Activated CD8-positive, alpha-beta memory T cell treated with anti-CD3 and anti-CD28 coated beads for 24 hours (primary cell): ENCODE results near the gene SLF2.
"Not testable (repeated sequence)": the region's sequence is repeated elsewhere in the genome, so short reads cannot be mapped to it uniquely, and the experiment has no call there.

Experiments used
- DNase-seq: peaks from one replicate; pipeline ENCODE4 v3.0.0-alpha.2; 2020

The SLF2 gene

DNA sequence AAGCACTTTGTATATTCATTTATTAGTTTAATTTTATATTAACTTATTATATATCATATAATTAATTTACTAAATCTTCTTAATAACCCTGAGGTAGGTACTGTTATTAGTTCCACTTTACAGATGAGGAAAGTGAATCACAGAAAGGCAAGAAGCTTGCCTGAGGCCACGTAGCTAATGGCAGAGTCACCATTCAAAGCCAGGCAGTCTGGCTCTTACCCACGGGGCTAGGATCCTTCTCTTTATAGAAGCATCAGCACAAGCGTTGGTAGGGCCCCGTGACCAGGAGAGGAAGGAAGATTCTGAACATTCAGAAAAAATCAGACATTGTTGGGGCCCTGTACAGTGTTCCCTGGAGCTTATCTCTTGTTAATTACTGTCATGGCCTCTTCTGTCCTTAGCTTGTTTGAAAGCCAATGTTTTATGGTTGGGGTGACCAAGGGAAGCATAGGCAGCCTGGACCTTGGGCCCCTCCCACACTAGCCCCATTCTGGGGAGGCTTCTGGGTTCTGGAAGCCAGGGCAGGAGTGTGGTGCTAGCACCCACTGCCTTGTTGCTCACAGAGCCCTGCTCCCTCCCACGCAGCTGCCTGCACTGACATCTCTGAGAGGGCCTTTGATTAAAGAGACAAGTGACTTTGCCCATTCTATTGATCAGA lies 31.1 kb upstream of the SLF2 start:
- DNase-seq = no peak

DNA sequence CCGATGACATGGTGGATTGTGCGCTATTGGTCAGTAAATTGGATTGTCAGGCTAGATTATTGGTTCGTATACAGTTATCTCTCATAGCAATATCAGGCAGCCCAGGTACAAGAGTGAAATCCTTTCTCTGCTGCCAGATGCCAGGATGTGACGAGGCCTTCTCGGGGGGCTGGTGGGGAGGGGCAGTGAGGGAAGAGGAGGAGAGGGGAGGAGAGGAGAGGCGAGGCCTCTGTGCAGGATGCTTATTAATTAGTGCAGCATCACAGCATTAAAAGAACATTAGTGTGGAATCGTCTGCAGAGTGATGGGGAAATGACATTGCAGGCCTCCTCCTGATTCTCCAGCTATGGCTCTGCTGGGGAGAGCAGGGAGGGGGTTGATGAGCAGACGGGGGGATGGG lies 30.5 kb upstream of the SLF2 start:
- DNase-seq = no peak

DNA sequence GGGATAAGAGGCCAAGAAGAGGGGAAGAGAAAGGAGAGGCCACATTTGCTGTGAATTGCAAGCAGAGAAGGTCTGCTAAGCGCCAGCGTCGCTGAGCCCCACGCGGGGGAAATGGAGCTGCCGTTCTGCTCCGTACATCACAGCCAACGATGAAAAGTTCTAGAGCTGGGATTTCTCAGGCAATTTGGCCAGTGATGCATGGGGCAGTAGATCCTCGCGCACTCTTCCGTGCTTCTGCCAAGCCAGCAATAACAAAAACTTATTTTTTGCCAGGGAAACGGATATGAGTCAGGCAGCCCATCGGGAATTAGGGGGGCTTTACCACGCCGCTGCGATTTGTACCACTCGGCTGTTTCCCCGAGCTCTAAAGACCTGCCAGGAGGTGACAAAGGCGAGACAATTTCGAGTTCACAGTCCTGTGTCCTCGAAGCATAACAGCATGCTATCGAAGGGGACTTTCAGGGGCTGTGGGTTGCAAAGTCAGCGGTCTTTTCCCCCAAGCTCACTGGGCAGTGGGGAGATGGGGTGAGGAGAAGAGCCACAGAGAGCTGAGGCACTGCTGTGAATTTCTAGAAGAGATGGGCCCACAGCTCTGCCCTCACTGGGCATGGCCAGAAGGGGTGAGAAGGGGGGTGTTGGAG lies 30.0 kb upstream of the SLF2 start:
- no peak for DNase-seq

DNA sequence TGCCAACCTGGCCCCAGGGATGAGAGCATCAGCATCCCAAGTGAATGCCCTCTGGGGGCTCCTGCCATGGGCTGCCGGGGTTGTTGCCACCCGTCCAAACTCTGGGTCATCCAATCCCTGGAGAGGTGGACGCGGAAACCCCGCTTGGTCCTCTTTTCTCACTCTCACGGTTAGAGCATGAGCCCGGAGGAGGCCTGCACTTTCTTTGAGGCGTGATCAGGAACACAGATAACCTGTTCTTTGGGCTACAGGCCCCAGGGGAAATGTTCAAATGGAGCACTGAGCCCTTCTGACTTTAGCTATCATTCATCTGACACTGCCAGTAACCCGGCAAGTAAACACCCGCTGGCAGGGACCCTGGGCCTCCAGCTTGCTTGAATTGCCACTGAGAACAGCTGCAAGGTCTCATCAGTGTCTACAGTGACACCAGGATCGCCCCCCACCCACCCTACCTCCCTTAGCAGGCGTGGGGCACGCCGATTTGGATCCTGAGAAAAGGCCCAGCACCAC lies 29.4 kb upstream of the SLF2 start:
- no peak for DNase-seq

DNA sequence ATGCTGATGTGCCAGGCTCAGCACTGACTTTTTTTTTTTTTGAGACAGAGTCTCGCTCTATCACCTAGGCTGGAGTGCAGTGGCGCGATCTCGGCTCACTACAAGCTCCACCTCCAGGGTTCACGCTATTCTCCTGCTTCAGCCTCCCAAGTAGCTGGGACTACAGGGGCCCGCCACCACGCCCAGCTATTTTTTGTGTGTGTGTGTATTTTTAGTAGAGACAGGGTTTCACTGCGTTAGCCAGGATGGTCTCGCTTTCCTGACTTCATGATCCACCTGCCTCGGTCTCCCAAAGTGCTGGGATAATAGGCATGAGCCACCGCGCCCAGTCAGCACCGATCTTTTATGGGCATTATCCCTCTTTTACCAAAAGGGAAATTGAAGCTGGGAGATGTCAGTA lies 27.2 kb upstream of the SLF2 start:
- not testable (repeated sequence) for DNase-seq

DNA sequence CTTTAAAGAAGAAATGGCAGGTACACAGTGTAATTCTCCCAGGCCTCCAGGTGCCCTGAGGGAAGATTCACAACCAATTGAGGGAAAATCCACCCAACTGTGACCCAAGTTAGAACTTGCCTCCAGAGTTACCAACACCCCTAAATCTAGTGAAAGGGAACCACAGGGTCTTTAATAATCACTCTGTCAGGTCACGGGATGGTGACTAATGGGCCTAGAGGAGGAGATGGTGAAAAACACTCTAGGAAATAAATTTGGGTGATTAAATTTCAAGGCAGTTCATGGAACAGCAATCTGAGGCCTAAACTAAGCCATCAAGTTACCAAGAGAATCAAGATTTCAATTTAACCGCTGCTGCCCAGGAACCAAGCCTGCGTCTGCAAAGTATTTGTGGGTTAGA lies 26.7 kb upstream of the SLF2 start:
- no peak for DNase-seq

DNA sequence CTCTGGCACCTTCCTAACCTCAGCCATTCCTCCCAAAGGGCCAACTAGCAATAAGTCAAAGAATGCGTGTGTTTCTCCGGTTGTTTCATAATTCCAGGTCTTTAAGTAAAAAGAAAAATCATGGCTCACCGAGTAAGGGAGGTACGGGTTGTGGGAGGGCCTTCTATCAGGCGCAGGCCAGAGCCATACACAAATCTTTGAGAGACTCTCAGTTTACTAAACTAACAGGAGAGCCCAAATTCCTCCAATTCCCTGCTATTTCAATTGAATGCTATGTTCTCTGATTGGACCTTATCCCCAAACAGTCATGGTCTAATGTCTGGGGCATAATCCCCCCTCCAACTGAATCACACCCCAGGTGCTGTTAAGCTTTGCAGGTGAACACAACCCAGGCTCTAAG lies 26.2 kb upstream of the SLF2 start:
- no peak for DNase-seq

DNA sequence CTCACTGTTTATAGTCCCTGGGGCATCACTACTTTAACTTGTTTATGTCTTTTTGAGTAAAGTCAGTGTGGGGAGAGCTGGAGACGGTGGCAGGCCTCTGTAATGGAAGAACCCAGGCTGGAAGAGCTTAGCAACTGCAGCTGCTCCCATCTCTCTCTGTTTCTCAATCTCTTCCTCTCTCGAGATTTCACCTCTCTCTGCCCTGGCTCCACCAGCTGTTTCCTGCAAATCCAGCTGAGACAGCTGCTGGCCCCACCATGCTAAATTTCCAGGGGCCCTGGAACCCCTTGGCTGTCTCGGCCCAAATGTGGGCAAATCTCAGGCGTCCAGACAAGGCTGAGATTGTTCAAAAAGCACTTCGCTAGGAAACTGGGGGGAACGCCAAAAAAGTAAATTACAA lies 25.8 kb upstream of the SLF2 start:
- no peak for DNase-seq

DNA sequence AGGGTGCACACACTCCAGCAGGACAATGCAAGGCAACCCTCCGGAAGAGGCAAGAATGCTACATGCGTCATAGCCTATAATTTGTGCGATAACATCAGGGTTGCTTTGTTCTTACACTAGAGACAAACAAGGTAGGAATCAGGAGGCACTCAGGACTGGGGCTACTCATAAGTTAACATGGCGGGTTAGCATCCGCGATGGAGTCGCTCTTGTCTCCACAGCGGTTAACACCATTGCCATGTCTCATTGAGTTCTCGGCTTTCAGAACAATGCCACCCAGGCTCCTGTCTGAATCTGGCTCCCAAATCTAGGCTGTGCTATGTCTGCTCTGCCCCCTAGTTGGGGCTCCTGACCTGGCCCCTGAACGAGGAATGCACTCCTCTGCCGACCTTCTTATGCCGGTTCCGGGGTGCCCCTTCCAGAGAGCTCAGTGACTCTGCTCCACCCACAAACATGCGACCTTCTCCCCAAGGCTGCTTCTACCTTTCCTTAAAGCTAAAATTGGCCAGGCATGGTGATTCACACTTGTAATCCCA lies 24.9 kb upstream of the SLF2 start:
- no peak for DNase-seq

DNA sequence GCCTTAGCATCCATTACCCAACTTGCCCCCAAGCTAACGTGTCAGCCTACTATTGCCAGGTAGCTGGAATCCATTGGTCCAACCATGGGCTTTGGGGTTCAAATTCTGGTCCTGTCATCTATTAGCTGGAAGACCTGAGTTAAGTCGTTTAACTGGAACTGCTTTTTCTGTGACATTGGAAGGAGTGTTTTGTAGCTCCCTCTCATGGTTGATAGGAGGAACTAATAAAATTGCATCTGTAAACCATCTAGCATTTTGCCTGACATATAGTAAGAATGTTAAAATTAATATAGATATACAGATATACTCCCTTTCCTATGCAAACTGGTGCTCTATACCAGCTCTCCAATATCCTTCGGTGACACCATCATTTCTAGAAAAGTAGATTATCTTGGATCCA lies 23.8 kb upstream of the SLF2 start:
- DNase-seq = no peak

DNA sequence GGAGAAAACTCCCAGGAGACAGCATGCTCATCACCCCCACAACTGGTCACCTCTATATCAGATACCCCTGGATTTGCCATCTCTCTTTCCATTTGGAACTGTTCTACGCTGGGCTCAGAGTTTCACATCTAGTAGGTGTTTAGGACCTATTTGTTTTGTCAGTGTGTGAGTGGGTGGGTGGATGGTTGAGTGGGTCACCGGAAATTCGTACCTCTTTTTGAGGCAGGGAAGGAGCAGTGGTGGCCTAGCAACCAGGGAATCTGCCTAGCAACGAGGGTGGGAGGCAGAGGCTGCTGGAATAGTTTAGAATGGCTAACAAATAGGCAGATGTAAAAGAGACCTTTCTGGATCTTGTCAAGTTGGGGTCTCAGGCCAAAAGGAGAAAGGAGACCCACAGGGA lies 23.2 kb upstream of the SLF2 start:
- DNase-seq = no peak

DNA sequence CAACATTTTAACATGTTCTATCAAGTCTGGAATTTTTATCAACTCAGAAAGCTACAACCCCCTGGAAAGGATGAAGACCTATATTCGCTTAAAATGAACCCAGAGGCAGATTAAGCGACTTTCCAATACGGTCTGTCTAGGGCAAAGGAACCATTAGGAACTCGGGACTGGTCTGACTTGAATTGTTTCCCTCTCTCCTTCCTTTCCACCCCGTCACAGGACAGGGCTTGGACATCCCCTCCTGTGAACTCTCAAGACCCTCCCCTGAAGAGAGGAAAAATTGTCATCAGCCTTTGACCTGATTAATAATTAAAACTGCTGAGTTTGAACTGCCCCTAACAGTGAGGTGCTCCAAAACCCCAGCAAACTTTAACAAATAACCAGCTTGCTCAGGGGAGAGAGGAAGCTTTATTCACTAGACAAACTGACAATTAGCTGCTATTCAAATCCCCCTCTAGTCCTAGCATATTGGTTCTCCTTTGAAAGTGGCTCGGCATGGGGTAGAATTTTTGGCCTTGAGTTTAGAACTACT lies 22.6 kb upstream of the SLF2 start:
- no peak for DNase-seq

DNA sequence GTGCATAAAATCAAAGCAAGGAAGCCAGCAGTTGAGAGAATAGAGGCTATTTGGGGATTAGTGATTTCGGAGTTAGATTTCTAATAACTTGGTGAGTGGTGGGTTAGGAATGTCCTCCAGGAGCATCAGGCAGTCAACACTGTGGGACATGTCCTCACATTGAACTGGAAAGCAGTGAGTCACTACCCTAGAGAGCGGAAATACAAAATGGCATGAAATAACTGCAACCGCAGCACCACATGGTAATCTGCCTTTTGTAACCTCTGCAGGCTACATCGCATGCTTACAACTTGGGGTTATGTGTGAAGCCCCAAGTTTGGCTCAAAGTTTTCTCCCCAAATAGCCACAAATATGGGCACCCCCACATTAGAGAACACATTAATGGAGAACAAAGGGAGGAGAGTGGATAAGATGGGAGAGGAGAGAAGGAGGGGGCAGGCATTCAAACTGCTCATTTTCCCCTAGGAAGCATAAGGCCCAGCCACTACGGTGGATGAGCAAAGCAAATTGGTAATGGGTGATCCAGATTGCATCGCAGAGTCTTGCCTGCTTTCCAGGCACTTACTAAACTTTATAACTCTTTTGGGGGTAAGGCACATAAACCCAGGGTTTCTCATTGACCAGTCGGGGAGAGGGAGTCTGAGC lies 22.0 kb upstream of the SLF2 start:
- peak; percentile 3 for DNase-seq

DNA sequence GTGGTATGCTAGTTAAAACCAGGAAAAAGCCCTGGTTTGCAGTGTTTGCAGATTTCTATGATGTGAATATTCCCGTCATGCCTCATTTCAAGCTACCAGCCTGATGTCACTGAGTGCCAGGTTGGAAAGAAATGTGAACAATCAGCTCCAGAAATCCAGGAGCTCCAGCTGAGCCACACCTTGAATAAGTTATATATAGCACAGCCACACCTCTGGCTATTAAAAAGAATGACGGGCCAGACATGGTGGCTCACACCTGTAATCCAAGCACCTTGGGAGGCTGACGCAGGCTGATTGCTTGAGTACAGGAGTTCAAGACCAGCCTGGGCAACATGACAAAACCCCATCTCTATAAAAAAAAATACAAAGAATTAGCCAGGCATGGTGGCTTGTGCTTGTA lies 18.7 kb upstream of the SLF2 start:
- DNase-seq = peak; percentile 38

DNA sequence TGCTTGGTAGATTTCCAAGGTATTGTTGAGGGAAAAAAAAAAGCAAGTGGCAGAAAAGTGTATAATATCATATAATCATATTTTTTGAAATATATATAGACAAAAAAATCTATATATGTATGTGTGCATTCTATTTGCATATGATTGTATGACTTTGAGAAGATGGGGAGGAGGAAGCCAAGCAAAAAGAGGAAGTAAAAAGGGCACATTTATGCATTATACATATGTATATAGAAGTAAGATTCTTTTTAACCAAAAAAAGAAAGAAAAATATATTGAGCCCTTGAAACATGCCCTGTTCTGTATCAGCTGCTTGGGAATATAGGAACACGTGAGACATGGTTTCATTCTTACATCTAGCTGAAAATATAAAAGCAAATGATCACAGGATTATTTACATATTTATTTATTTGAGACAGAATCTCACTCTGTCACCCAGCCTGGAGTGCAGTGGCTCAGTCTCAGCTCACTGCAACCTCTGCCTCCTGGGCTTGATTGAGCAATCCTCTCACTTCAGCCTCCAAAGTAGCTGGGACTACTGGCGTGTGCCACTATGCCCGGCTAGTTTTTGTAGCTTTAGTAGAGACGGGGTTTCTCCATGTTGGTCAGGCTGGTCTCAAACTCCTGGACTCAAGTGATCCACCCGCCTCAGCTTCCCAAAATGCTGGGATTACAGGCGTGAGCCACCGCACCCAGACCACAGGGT lies 18.0 kb upstream of the SLF2 start:
- peak; percentile 11 for DNase-seq

DNA sequence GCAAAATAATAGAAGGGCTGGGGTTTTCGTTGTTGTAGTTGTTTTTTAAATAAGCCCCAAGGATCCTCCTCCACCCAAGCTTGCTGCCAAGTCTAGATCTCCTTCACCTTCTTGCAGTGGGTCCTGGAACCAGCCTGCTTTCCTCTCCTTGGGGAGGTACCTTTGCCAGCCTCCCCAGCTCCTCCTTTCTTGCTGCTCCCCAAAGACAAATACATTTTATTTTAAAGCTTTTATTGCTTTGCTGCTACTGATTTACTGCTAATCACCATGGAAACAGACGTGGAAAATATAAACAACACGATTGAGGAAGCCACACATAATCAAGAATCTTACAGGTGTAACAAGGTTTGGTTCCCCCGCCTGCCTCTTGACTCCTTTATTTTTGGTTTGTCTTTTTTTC lies 17.4 kb upstream of the SLF2 start:
- peak; percentile 4 for DNase-seq

DNA sequence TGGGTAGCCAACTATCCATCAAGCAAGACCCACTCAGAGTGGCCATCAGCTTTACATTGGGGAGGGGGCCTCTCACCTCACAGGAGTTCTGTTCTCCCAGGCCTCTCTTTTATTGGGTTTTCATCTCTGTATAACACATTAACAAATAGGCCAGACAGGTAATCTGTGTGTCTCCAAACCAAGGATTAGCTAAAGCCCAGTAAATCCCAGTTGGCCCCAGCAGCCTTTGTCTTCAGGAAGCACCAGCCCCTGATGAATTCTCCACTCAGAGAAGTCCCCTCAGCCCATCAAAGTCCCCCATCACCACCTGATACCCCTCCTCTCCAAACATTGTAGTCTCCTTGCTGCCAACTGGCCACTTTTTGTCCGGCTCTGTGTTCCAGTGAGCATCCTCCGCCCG lies 16.9 kb upstream of the SLF2 start:
- DNase-seq = peak; percentile 21

DNA sequence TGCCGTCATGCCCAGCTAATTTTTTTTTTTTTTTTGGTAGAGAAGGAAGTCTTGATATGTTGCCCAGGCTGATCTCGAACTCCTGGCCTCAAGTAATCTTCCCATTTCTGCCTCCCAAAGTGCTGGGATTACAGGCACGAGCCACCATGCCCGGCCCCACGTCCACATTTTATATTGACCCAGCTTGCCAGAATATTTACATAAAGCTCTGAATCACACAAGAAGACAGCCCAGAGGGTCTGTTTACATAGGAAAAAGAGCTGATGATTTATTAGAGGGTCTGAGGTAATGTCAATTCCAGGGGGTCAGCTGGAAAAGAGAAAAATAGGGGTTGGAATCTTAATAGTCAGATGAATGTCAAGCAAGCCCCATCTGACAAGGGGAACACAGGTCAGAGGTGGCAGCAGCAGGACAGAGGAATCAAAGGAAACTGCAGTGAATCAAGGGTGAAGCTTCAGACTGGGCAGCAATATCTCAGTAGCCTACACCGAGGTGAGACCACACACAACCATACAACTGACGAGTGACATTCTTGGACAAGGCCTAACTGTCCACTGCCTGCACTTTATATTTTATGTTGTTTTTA lies 15.8 kb upstream of the SLF2 start:
- DNase-seq = peak; percentile 5

DNA sequence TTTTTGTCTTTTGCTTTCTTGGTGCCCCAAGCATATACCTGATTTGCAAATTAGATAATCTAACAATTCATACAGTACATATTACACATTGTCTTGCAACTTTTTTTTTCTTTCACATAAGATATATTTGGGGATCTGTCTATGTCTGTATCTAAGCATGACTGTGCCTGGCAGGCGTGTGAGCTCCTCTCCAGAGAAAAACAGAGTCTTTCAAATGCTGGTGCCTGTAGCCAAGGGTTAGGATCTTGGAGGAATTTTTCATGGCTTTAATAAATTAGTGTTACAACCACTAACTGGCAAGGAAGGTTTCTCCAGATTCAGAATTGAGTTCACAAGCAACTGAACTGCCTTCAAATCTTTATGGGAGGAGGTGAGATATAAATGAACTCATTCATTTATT lies 14.8 kb upstream of the SLF2 start:
- DNase-seq = peak; percentile 5

DNA sequence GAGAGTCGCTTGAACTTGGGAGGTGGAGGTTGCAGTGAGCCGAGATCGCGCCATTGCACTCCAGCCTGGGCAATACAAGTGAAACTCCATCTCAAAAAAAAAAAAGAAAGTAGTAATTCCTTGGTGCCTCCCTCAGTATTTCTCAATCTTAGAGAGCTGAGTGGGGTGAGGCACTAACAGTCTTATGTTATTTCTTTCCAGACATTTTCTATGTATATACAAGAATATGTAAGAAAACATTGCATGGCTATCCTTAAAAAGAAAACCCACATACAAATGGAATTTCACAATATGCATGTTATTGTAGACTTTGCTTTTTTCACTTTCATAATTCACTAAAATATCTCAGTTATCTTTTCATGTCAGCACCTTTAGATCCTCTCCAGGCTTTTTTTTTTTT lies 13.6 kb upstream of the SLF2 start:
- no peak for DNase-seq

DNA sequence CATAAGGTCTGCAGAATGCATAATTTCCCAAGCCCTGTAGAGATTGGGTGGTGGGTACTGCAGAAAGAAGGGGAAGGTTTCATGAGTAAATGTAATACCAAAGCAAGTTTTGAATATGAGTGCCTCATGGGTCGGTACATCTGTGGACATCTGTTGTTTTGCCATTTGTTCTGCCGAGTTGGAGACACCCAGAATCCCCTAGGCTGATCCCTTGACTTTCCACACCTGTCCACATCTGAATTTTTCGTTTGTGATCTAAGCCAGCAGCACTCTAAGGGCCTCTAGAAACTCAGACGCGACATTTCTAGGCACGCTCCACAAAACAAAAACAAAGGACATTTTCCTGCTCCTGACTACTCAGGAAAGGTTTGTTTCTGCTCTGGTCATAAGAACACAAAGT lies 11.7 kb upstream of the SLF2 start:
- peak; percentile 5 for DNase-seq

DNA sequence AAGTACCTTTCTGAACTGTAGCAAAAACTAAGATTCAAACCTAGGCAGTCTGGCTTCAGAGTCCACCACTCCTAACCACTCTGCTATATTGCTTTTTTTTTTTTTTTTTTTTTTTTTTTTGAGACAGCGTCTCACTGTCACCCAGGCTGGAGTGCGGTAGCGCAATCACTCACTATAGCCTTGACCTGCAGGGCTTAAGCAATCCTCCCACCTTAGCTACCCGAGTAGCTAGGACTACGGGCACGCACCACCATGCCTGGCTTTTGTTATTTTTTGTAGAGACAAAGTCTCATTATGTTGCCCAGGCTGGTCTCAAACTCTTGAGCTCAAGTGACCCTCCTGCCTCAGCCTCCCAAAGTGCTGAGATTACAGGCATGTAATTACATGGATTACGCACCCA lies 10.1 kb upstream of the SLF2 start:
- no peak for DNase-seq

DNA sequence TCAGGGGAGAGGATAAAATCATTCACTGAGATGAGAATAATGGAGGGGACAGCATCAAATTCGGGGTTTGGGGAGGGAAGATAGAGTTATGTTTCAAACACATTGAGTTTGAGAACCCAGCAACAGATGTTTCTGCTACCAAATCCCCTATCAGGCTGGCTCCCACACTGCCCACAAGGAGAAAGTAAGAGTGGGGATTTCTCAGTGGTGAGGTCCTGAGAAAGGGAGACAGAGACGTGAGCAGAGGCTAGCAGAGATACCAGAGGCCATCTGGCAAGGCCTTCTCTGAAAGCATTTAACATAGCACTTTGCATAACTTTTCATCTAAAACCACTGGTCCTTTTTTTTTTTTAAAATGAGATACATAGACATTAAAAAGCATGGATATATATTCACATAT lies 7.8 kb upstream of the SLF2 start:
- DNase-seq = no peak
